Caki2 (cell line): ENCODE results near the gene FRMD1. TPM values are rescaled to one million over a fixed set of nuclear protein-coding genes. Genes with fewer than 3 reads are reported as not detected.
"Not testable (repeated sequence)": the region's sequence is repeated elsewhere in the genome, so short reads cannot be mapped to it uniquely, and the experiment has no call there.

Experiments
- DNase-seq: peaks from one replicate; pipeline ENCODE4 v3.0.0-alpha.2; 2015; ENCODE audit warnings: low read depth
- in situ Hi-C: cut with HindIII; loops from 2 replicates; pipeline ENCODE4 v1.10.0; 2016; ENCODE audit warnings: low sequenced_read_pairs, low pct_unique_long_range_greater_than_20kb, mixed read lengths
- total RNA-seq: library from RNA; depleted of rRNA; stranded (reverse); fragments of >200 nt; shearing (Covaris generic); gene quantifications from 2 replicates; pipeline ENCODE4 v1.2.3, GENCODE V29; 2014; ENCODE audit warnings: low replicate concordance

Gene FRMD1
- total RNA-seq, 1 experiment from 2014 or later: not detected

GRCh38 chr6:168087436-168088160 is 8.6 kb upstream of the FRMD1 start:
- in situ Hi-C loops: no loop called here
- DNase-seq: no peak

GRCh38 chr6:168086616-168087015 is 7.6 kb upstream of the FRMD1 start:
- no peak for DNase-seq
- in situ Hi-C loops: no loop called here

- in situ Hi-C loops: no loop called here
- no peak for DNase-seq
Observed at GRCh38 chr6:168086066-168086465, 7.1 kb upstream of the FRMD1 start.

- no peak for DNase-seq
- in situ Hi-C loops: no loop called here
Observed at GRCh38 chr6:168084465-168085160, 5.6 kb upstream of the FRMD1 start.

- in situ Hi-C loops: no loop called here
- no peak for DNase-seq
Observed at GRCh38 chr6:168083514-168083885, 4.5 kb upstream of the FRMD1 start.

GRCh38 chr6:168082860-168083513 is 4.0 kb upstream of the FRMD1 start:
- DNase-seq: no peak
- in situ Hi-C loops: no loop called here

GRCh38 chr6:168081858-168082546 is 3.0 kb upstream of the FRMD1 start:
- DNase-seq: no peak
- in situ Hi-C loops: no loop called here

GRCh38 chr6:168080393-168081077 is 1.5 kb upstream of the FRMD1 start:
- no peak for DNase-seq
- in situ Hi-C loops: no loop called here

- DNase-seq: no peak
- in situ Hi-C loops: no loop called here
Observed at GRCh38 chr6:168078175-168078942, 653 bp downstream of the FRMD1 start.

GRCh38 chr6:168077401-168077800 is 1.6 kb downstream of the FRMD1 start:
- DNase-seq, in situ Hi-C loops: not testable (repeated sequence)

- no peak for DNase-seq
- in situ Hi-C loops: no loop called here
Observed at GRCh38 chr6:168075787-168076202, 3.2 kb downstream of the FRMD1 start.

GRCh38 chr6:168075216-168075615 is 3.8 kb downstream of the FRMD1 start:
- DNase-seq: no peak
- in situ Hi-C loops: no loop called here

GRCh38 chr6:168073937-168074730 is 4.9 kb downstream of the FRMD1 start:
- DNase-seq: no peak
- in situ Hi-C loops: no loop called here

GRCh38 chr6:168072730-168073129 is 6.3 kb downstream of the FRMD1 start:
- in situ Hi-C loops: no loop called here

GRCh38 chr6:168072261-168072660 is 6.8 kb downstream of the FRMD1 start:
- in situ Hi-C loops: no loop called here
- DNase-seq: no peak

More at GRCh38 chr6:168072730-168073129, 6.3 kb downstream of the FRMD1 start:
- no peak for DNase-seq

GRCh38 chr6:168071620-168072019 is 7.4 kb downstream of the FRMD1 start:
- in situ Hi-C loops: no loop called here
- no peak for DNase-seq

- in situ Hi-C loops: no loop called here
- DNase-seq: no peak
Observed at GRCh38 chr6:168070804-168071203, 8.2 kb downstream of the FRMD1 start.
